Upper lobe of left lung (tissue), 4 donors: ENCODE results near the gene MAU2.

Experiments
- EP300 ChIP-seq, 4 donors: sonication (generic); formaldehyde crosslinking; IDR thresholded peaks; one replicate each; pipeline ENCODE4 v1.5.1; 2017; ENCODE audit warnings: antibody characterized with exemption in 4 of 4, control low read depth in 2 of 4
- TF ChIP-seq, protein P1 (sequence below), 6 experiments: fragments of 450-650 bp in 4 of 6; fragments of 200-600 bp in 2 of 6; sonication (generic) in 2 of 6; IDR thresholded peaks; one replicate each; pipeline ENCODE4 v1.5.1; 2016 to 2019; ENCODE audit warnings: antibody characterized with exemption in 6 of 6

DNA sequence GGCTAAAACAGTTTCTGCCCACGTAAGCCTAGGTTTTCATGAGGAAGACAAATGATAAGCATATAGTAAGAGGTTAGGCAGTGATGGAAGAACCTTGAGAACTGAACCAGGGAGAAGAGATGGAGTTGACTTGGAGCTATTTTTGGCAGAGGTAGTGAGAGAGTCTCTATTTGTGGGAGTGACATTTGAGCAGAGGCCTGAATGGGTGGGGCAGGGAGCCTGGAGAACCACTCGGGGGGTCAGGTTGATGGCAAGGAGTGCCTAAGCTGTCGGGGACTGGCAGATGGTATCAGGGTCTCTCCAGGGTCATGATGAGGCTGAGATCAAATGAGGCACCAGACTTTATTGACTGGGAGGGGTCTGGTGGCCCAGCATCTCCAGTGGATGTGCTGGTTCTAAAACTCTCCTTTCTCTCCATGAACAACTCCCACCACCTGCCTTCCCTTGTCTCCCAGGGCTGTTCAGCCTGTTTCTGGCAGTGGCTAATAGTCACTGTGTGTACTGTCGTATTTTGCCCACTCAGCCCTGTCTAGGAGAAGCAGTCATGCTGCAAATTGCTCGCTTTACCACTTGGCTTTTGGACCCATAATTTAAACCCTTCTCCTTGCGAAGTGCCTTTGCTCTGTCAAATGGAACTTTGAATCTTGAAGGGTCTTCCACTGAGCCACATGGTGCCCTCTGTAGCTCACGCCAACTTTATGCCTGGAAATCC is 3.6 kb downstream of the MAU2 start:
- TF ChIP-seq, protein P1, sequence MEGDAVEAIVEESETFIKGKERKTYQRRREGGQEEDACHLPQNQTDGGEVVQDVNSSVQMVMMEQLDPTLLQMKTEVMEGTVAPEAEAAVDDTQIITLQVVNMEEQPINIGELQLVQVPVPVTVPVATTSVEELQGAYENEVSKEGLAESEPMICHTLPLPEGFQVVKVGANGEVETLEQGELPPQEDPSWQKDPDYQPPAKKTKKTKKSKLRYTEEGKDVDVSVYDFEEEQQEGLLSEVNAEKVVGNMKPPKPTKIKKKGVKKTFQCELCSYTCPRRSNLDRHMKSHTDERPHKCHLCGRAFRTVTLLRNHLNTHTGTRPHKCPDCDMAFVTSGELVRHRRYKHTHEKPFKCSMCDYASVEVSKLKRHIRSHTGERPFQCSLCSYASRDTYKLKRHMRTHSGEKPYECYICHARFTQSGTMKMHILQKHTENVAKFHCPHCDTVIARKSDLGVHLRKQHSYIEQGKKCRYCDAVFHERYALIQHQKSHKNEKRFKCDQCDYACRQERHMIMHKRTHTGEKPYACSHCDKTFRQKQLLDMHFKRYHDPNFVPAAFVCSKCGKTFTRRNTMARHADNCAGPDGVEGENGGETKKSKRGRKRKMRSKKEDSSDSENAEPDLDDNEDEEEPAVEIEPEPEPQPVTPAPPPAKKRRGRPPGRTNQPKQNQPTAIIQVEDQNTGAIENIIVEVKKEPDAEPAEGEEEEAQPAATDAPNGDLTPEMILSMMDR (IDR thresholded peaks at IDR 0.05) = no peak
- TF ChIP-seq EP300 (IDR thresholded peaks at IDR 0.05) = no peak
